Ovary (tissue), 3 donors: ENCODE measurements around the gene SEMA6A.

ENCODE experiments used
- POLR2A ChIP-seq: fragments of 450-650 bp; IDR thresholded peaks from one replicate; pipeline ENCODE4 v1.6.1; 2017; ENCODE audit warnings: antibody characterized with exemption, mild to moderate bottlenecking, moderate library complexity
- TF ChIP-seq, protein P1 (sequence below), 3 donors: fragments of 450-650 bp in 2 of 3; fragments of 200-600 bp in 1 of 3; IDR thresholded peaks; one replicate each; pipeline versions ENCODE4 v1.5.1 to v1.8.0; 2016 to 2022; ENCODE audit warnings: antibody characterized with exemption in 3 of 3, mild to moderate bottlenecking in 1 of 3
- donor health status: DM: no; HTN: no; CAD: no.

DNA sequence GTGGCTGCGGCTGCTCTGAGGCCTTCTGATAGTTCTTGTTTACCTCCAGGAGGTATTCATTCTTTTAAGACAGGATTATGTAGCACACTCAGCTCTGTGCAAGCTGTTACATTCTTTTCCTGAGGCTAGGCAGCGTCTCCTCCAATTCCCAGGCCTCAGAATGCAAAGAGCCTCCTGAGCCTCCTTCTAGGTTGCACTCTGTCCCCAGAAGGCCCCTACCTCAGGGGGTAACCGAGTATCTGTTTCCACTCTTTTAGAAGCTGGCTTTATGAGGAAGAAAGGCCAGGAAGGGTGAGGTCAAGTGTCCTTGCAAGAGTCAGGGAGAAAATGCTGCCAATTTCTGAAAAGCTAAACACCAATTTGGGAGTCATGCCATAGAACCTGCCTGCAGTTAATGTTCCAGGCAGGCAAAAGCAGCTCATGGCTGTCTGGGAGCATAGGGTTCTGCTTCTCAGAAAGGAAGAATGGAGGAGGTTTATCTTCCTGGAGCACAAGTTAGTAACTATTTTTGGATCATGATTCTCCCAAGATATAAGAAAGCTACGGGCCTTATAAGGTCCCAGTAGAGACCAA is 178.9 kb downstream of the SEMA6A start:
- TF ChIP-seq, protein P1, sequence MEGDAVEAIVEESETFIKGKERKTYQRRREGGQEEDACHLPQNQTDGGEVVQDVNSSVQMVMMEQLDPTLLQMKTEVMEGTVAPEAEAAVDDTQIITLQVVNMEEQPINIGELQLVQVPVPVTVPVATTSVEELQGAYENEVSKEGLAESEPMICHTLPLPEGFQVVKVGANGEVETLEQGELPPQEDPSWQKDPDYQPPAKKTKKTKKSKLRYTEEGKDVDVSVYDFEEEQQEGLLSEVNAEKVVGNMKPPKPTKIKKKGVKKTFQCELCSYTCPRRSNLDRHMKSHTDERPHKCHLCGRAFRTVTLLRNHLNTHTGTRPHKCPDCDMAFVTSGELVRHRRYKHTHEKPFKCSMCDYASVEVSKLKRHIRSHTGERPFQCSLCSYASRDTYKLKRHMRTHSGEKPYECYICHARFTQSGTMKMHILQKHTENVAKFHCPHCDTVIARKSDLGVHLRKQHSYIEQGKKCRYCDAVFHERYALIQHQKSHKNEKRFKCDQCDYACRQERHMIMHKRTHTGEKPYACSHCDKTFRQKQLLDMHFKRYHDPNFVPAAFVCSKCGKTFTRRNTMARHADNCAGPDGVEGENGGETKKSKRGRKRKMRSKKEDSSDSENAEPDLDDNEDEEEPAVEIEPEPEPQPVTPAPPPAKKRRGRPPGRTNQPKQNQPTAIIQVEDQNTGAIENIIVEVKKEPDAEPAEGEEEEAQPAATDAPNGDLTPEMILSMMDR (IDR thresholded peaks at IDR 0.05): no peak
- TF ChIP-seq POLR2A: no peak
